ENCODE measurements around the gene GTPBP10. TPM values are rescaled to one million over a fixed set of nuclear protein-coding genes. Genes with fewer than 3 reads are reported as not detected.

The GTPBP10 gene
- total RNA-seq, 2 donors from 2014 or later, result 29.5 to 30.4 TPM

GRCh38 chr7:90432752-90433151 lies 86.2 kb downstream of the GTPBP10 start:
- no peak for ATAC-seq (replicated peaks)
- Mint-ChIP-seq H3K4me1 (no peaks in the 10 kb centered on the region), H3K27ac (no peak overlapping the region), H3K27me3 (peaks cover 15% of the 10 kb centered on the region), H3K9me3 (no peaks in the 10 kb centered on the region), H3K36me3 (ENCODE audit: low read depth) (no peaks in the 10 kb centered on the region), H3K4me3 (no peak overlapping the region)

- Mint-ChIP-seq H3K9me3 (no peaks in the 10 kb centered on the region), H3K27me3 (peaks cover 15% of the 10 kb centered on the region), H3K4me1 (no peaks in the 10 kb centered on the region), H3K36me3 (ENCODE audit: low read depth) (no peaks in the 10 kb centered on the region), H3K4me3 (no peak overlapping the region), H3K27ac (no peak overlapping the region)
- ATAC-seq (replicated peaks), result no peak
Observed at GRCh38 chr7:90433221-90433620, 86.7 kb downstream of the GTPBP10 start.

Other genes with a start within 250 kb of the GTPBP10 start
- under 1 TPM; 0.52 to 0.79 TPM for gene STEAP1, start 192.2 kb upstream of the GTPBP10 start, total RNA-seq
- gene STEAP2, start 135.0 kb upstream of the GTPBP10 start, total RNA-seq, result under 1 TPM in 1 of 2 donors, not detected in 1; 0.24 TPM
- under 1 TPM; 0.35 to 0.42 TPM for gene CFAP69, start 101.5 kb upstream of the GTPBP10 start, total RNA-seq
- not detected for gene FAM237B, start 25.4 kb upstream of the GTPBP10 start, total RNA-seq
- 10 to 100 TPM in 1 of 2 donors, 1 to 10 TPM in 1; 5.6 to 11.0 TPM for gene CLDN12, start 56.7 kb downstream of the GTPBP10 start, total RNA-seq
- not detected for gene PTTG1IP2, start 122.9 kb downstream of the GTPBP10 start, total RNA-seq
- 1 to 10 TPM in 1 of 2 donors, under 1 TPM in 1; 0.04 to 1.4 TPM for gene CDK14, start 249.6 kb downstream of the GTPBP10 start, total RNA-seq